Skin of body (tissue), 3 donors: ENCODE results near the gene TYW1B. TPM values are rescaled to one million over a fixed set of nuclear protein-coding genes. Genes with fewer than 3 reads are reported as not detected.
"Not testable (repeated sequence)": the region's sequence is repeated elsewhere in the genome, so short reads cannot be mapped to it uniquely, and the experiment has no call there.

Experiments
- DNase-seq: peaks from one replicate; lab custom pipeline; 2025; lab: John Stamatoyannopoulos, UW
- small RNA-seq: library from RNA; depleted of rRNA; stranded (forward); fragments of <200 nt; gene quantifications from one replicate; pipeline ENCODE3, GENCODE V24; 2014; ENCODE audit warnings: low replicate concordance
- total RNA-seq: library from RNA; depleted of rRNA; stranded (reverse); fragments of >200 nt; gene quantifications from one replicate; pipeline ENCODE4 v1.2.3, GENCODE V29; 2014

TYW1B gene
- total RNA-seq, 1 donor from 2014 or later, result 4.5 TPM

GRCh38 chr7:72559546-72559945, 268.5 kb downstream of the TYW1B start:
- not testable (repeated sequence) for DNase-seq

GRCh38 chr7:72556733-72557132, 271.3 kb downstream of the TYW1B start:
- not testable (repeated sequence) for DNase-seq

GRCh38 chr7:72555238-72555637, 272.8 kb downstream of the TYW1B start:
- DNase-seq, result not testable (repeated sequence)

GRCh38 chr7:72554401-72554800, 273.6 kb downstream of the TYW1B start:
- DNase-seq, result not testable (repeated sequence)

GRCh38 chr7:72550454-72550853, 277.5 kb downstream of the TYW1B start:
- DNase-seq, result not testable (repeated sequence)

GRCh38 chr7:72546586-72547237, 281.3 kb downstream of the TYW1B start:
- DNase-seq, result not testable (repeated sequence)

GRCh38 chr7:72544531-72544930, 283.5 kb downstream of the TYW1B start:
- DNase-seq, result peak; percentile 1

GRCh38 chr7:72540923-72541322, 287.1 kb downstream of the TYW1B start:
- no peak for DNase-seq

GRCh38 chr7:72540106-72540611, 287.8 kb downstream of the TYW1B start:
- no peak for DNase-seq

GRCh38 chr7:72539702-72540101, 288.3 kb downstream of the TYW1B start:
- no peak for DNase-seq

- no peak for DNase-seq
Observed at GRCh38 chr7:72538856-72539255, 289.1 kb downstream of the TYW1B start.

- DNase-seq, result no peak
Observed at GRCh38 chr7:72538147-72538546, 289.9 kb downstream of the TYW1B start.

GRCh38 chr7:72536038-72536437, 292.0 kb downstream of the TYW1B start:
- DNase-seq, result not testable (repeated sequence)

- DNase-seq, result not testable (repeated sequence)
Observed at GRCh38 chr7:72531048-72531447, 297.0 kb downstream of the TYW1B start.

Small RNAs within 50 kb of the gene (small RNA-seq; reads per million reads assigned to genes)
- gene AC211469.2, result not detected
- not detected for gene MIR4650-2
- gene RN7SL377P, result not detected
- not detected for gene RN7SL625P

Other genes with a start within 250 kb of the TYW1B start
- gene POM121, start 96.9 kb upstream of the TYW1B start, total RNA-seq, result 9.6 TPM
- gene TRIM74, start 141.3 kb upstream of the TYW1B start, total RNA-seq, result not detected
- 0.10 TPM for gene SPDYE8, start 201.6 kb upstream of the TYW1B start, total RNA-seq
- gene SPDYE11, start 229.7 kb upstream of the TYW1B start, total RNA-seq, result 0.10 TPM